Measurements from ENCODE around the gene RAD9A. TPM values are rescaled to one million over a fixed set of nuclear protein-coding genes. Genes with fewer than 3 reads are reported as not detected.

The RAD9A gene
- total RNA-seq, 1 donor from 2014 or later = 11.8 TPM

DNA sequence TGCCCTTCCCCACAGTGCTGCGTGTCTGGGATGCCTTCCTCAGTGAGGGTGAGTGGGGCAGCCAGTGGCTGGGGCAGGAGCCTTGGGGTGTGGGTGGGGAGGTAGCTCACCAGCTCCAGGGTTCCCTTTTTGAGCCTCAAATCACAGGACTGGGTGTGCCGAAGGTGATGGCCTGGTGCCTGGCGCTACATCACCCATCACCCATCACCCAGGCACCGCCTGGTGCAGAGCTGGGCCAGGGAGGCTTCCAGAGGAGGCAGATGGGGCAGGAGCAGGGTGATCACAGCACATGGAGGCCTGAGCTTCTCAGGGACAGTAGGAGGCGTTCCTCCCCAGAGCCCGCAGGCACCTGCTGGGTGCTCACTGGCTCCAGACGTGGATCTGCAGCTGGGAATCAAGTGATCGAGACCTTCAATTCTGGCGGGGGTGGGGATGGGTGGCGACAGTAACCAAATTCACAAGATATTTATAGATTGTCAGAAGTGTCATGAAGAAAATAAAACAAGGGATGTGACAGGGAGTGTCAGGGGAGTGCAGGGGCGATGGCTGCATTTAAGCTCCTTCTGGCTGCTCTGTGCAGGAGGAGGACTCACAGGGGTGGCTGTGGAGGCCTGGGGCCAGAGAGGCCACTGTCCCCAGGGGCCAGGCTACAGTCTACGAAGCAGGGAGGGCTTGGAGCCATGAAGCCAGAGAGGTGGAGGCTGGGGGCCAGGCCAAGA lies 15.3 kb downstream of the RAD9A start:
- no peak for FAIRE-seq
- DNase-seq (ENCODE audit: low spot score in 2 of 2) = peak; percentile 71 to 76

DNA sequence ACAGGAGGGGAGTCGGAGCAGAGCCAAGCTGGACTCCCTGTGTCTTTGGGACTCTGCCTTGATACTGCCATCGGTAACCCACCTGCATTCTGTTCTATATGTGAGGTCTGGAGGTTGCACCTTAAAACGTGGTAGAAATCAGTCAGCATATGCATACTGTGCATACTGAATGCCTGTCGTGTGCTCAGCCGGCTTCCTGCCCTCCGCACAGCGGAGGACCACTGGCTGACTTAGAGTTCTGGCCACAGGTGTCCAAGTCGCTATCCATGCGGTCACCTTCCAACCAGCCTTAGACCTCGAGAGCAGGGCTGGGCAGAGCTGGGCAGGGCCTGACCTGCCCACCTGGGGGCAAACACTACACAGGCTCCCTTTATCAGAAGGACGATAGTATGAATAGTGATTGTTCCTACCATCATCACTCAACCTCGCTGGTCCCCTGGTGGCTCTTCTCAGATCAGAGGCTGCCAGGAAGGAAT lies 15.9 kb downstream of the RAD9A start:
- DNase-seq (ENCODE audit: low spot score in 2 of 2) = no peak
- FAIRE-seq = no peak

DNA sequence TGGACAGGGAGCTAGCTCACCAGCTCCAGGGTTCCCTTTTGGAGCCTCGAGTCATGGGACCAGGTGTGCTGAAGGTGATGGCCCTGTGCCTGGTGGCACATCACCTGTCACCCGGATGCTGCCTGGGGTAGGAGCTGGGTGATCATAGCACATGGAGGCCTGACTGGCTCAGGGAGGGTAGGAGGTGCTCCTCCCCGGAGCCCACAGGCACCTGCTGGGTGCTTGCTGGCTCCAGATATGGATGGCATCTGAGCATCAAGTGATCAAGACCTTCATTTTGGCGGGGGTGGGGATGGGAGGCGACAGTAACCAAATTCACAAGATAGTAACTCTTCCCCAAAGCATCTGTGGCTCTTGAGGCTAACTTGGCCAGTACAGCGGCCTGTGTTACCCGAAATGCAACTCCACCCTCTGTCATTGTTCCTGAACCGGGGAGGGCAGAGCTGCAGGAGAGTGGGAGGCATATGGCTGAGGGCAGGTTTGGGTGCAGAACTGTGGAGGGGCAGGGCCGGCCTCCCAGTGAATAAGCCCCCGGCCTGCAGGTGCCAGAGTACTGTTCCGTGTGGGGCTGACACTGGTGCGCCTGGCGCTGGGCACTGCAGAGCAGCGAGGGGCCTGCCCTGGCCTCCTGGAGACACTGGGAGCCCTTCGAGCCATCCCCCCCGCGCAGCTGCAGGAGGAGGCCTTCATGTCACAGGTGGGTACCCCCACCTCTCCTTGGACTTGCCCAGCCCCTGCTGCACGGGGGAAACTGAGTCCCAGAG lies 16.8 kb downstream of the RAD9A start:
- DNase-seq (ENCODE audit: low spot score in 2 of 2) = no peak
- no peak for FAIRE-seq

DNA sequence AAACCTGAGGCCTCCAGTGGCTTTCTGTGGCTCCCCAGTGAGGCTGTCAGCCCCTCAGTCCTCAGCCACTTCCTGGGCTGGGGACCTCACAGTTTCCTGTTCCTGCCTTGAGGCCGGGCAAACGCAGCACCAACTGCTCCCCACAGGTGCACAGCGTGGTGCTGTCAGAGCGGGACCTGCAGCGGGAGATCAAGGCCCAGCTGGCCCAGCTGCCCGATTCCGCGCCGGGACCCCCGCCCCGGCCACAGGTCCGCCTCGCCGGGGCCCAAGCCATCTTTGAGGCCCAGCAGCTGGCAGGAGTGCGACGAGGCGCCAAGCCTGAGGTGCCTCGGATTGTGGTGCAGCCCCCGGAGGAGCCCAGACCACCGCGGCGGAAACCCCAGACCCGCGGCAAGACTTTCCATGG lies 17.5 kb downstream of the RAD9A start:
- no peak for DNase-seq (ENCODE audit: low spot score in 2 of 2)
- no peak for FAIRE-seq

DNA sequence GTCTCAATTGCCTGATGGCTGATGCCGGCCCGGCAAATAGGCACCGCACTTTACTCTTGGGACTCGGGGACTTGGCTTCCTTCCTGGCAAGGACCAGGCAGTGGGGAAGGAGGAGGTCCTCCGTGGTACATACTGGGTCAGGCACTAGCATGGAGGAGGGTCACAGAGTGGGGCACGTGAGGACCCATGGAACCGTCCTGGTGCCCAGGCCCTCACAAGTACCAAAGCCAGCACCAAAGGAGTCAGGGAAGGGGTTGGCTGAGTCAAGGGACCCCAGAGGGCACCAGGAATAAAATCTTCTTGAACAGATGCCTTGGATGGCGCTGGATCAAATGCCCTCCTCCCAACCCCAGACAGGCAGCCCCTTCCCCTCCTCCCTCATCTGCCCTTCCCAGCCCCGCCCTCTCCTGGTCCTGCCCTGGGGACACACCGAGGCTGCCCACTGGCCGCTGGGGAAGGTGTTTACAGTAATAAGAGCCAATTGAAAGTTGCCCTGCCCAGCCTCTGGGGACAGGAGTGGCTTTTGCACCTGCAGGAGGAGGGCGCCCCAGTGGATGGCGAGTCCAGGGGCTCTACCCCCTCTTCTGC lies 18.1 kb downstream of the RAD9A start:
- FAIRE-seq (no peak), DNase-seq (ENCODE audit: low spot score in 2 of 2) (no peak)

DNA sequence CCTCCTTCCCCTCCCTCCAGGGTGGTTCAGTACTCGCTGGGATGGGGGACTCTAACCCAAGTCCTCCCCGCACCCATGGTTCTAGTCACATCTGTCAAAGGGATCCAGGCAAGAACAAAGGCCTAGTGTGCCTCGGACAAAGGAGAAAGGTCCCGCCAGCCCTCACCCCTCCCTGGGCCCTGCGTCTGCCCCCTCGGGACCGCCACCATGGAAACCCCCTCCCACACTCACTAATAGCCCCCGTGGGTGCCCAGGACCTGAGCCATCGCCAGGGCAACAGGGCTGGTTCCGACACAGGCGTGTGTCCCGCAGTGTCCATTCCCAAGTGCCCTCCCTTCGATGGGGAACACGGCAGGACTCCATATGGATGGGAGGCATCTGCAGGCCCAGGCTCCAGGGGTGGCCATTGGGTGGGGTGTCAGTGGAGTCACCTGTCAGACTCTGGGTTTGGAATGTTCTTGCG lies 18.6 kb downstream of the RAD9A start:
- FAIRE-seq (no peak), DNase-seq (ENCODE audit: low spot score in 2 of 2) (peak; percentile 58 to 80)

DNA sequence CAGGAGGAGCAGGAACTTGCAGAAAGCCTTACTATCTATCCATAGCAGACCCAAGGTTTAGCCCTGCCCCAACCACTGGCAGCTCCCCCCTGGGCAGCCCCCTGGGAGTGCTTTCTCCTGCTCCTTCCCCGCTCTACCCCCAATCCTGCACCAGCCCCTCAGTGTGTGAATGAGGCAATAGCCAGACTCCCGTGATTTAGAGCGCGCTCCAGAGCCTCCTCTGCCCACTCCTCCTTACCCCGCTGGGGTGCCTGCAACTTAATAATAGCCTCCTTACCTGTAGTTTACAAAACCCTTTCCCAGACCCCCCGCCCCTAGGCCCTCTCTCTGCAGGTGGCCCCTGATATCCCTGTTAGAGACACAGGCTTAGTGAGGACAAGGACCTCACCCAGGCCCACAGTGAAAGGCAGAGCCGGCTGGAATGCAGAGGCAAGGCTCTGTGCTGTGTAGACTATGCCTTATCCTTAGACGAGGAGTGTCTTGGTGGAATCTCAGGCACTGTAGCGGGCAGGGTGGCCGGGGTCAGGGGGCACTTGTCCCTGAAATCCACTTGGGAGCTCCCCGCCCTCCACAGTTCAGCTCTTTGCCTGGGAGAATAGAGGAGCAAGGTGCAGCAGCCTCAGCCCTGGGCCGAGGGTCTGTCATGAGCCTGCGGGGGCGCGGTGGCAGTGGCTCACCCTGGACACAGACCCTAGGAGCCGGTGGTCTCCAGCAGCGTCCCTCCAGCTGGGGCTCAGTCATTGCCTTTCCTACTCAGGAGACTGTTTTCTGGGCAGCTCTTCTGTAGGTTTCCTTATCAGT lies 19.4 kb downstream of the RAD9A start:
- DNase-seq (ENCODE audit: low spot score in 2 of 2) = no peak
- no peak for FAIRE-seq

DNA sequence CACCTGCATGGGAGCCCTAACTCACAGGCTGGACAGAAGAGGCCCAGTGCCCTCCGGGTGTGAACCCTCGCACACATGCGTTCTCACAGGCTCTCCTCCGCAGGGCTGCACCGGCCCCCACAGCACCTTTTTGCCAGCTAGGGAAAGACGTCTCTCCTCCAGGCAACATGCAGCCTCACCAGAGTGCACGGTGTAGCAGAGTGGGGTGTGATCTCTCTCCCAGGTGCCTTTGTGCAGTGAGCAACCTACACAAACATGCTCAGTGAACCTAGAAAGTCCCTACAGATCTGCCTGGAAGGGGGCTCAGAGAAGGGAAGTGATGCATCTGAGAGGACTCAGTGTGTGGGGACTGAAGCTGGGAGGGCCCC lies 20.0 kb downstream of the RAD9A start:
- FAIRE-seq (no peak), DNase-seq (ENCODE audit: low spot score in 2 of 2) (no peak)

DNA sequence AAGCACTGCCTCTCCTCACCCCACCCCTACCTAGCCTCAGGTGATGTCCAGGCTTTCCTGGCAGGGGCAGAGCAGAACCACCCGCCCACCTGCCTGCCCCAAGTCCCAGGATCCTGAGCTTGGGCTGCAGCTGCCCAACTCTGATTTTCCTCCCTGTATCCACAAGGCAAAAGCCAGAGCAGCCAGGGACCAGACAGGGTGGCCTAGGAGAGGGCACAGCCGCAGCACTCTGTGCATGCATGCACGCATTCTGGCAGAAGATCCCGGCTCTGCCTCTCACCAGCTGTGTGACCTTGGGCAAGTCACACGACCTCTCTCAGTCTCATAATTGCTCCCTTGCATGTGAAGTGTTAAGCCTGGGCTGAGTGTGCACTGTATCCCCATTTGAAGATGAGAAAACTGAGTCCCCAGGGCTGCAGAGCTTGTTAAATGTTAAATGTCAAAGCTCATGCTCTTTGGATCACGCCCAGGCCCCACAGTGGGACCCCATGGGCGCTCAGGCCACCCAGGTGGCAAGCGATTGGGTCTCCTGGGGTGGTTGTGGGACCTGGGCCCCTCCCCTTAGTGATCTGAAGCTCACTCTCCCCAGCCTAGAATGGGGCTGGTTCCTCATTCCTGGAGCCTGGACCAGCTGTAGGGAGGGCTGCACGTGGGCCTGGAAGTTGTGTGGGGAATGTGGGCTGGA lies 20.9 kb downstream of the RAD9A start:
- FAIRE-seq (no peak), DNase-seq (ENCODE audit: low spot score in 2 of 2) (no peak)

DNA sequence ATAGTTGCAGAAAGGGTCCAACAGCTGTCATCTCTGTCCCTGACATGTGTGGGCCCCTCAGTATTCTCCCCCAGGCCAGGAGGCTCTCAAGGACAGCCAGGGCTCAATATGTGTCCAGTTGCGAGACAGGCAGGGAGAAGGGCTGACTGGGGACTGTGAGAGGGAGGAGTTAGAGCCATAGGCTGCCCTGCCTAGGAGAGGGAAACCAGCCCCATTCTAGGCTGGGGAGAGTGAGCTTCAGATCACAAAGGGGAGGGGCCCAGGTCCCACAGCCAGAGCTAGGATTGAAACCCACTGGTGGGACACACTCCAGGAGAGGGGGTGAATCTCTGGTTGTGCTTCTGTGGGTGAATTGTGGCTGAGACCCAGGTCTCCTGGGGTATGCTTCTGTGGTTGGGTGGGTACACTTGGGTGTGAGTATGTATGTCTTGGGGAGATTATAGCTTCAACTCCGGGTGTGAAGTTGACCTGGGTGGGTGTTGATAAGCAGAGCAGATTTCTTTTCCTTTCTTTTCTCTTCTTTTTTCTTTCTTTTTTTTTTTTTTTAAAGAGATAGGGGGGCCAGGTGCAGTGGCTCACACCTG lies 21.6 kb downstream of the RAD9A start:
- DNase-seq (ENCODE audit: low spot score in 2 of 2) = no peak
- no peak for FAIRE-seq

DNA sequence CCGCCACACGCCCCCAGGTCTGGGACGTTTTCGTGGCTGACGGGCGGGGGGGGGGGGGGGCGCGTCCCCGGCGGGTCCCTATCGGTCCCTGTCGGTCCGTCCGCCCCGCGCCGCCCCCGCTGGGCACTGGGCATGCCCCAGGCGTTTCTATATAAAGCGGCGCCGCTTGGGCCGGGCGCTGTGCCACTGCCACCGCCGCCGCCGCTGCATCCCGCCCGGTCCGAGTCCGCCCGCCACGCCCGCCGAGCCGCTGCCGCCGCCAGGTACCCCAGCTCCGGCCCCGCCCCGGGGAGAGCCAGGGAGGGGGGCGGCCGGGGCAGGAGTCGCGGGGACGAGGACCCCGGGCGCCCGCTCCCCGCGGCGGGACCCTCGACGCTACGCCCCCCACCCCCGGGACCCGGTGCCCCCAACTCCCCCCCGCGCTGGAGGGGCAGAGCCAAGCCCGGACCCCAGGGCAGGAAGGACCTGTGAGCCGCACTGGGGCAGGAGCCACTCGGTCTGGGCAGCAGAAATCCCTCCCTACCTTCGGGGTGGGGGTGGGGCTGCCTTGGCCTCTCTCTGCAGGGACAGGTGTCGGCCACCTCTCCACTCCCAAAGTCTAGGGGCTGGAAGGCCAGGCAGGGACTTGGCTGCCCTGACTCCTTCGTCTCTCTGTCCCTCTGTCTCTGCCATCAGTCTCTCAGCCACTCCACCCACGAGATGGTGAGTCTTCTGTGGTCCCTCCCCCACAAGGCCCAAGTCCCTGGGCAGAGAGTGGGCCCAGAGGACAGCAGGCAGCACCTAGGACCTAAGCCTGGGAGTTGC lies 23.9 kb downstream of the RAD9A start, which contains the start of gene CARNS1:
Gene CARNS1, plus strand, starts transcription at position 178 of the 804 bp plus-strand sequence. Its CDS starts 522 bp downstream, at position 700.
- peak; percentile 64 to 77 for DNase-seq (ENCODE audit: low spot score in 2 of 2)

DNA sequence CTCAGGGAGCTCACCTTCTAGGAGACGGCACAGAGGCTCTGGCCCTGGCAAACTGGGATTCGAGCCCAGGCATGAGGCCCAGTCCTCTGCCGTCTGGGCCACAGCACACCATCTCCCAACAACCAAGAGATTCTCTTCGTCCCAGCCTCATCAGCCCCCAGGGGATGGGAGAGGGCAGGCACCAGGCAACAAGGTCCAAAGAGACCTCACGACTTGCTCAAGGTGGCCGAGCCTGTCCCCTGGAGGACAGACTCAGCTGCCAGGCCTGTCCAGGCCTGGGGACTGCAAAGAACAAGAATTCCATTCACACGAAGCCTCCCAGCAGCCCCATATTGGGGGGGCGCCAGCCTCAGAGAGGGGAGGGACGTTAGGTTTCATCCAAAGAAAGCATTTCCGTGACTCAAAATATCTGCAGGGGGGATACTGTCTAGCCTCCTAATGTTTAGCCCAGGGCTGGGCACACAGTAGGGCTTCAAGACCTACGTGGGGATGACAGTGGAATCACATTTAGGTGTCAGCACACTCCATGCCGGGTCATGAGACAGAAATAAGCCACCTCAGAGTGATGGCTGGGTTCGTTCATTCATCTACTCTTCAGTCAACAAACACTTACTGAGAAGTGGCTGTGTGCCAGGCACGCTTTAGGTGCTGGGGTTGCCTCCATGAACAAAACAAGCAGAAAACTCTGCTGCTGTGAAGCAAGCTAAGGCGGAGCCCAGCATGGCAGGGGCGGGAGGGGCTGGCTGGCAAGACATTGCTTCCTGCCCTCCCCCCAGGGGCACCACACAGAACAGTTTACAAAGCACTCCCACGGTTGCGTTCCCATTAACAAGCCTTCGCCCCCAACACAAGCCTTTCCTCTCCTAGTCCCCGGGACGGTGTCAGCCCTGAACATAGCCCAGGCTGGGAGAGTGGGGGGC lies 24.9 kb downstream of the RAD9A start:
- DNase-seq (ENCODE audit: low spot score in 2 of 2) (no peak), FAIRE-seq (no peak)

More for the DNA sequence above, 23.9 kb downstream of the RAD9A start, which contains the start of gene CARNS1:
- FAIRE-seq = no peak

DNA sequence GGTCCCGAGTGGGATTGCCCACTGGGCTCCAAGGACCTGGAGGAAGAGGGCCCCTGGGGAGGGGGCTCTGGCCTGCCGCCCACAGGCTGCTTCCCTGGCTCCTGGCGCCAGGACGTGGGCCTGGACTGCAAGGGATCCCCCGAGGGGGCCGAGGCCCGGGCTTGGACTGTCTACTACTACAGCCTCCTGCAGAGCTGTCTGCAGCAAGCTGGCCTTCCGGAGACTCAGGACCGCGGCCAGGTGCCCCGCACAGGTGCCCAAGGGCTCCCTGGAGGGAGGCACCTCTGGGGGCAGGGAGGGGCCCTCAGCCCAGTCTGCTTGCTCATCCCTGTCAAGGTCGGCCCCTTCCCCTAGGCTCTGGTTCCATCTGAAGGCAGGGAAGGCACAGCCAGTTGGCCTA lies 25.6 kb downstream of the RAD9A start:
- DNase-seq (ENCODE audit: low spot score in 2 of 2) = no peak
- no peak for FAIRE-seq

DNA sequence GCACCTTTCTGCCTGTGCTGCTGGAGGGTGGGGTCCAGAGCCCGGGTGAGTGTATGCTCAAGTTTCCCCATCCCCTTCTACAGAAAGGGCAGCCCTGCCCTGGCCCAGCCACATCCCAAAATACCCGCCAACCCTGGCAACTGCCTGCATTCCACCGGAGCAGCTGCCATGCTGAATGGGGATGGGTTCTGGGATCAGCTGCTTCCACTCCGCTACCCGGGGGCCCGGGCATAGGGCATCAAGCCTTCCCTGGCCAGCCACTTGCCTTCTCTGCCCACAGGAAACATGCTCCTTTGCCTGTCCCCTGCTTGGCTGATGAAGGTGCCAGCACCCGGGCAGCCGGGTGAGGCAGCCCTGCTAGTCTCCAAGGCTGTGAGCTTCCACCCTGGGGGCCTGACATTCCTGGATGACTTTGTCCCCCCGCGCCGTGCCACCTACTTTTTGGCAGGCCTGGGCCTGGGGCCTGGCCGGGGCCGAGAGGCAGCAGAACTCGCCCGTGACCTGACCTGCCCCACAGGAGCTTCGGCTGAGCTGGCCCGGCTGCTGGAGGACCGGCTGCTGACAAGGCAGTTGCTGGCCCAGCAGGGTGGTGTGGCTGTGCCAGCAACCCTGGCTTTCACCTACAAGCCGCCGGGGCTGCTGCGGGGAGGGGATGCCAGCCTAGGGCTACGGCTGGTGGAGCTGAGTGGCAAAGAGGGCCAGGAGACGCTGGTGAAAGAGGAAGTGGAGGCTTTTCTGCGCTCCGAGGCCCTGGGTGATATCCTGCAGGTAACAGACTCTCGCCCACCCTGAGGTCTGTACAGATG lies 26.9 kb downstream of the RAD9A start:
- FAIRE-seq (no peak), DNase-seq (ENCODE audit: low spot score in 2 of 2) (no peak)

DNA sequence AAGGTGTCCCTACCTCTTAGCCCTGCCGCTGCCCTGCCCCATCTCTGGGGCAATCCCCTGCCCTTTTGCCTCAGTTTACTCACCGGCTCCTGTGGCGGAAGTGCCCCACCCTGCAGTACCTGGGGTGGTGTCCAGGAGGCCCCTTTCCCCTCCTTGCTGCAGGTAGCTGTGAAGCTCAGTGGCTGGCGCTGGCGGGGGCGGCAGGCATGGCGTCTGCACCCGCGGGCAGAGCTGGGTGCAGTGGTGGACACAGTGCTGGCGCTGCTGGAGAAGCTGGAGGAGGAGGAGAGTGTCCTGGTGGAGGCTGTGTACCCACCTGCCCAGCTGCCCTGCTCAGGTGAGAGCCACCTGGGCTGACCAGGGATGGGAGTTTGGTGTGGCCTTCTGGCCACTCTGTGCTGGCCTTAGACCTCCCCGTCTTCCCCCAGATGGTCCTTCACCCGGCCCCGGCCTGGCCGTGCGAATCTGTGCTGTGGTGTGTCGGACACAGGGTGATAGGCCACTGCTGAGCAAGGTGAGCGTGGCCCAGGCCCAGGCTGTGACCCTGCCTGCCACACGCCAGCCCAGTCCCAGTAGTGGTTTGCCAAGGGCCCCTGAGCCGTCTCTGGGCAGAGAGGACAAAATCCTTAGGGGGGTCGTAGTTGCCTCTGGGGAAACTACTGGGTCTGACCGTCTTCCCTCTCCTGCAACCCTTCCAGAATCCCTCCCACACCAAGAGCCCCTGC lies 27.7 kb downstream of the RAD9A start:
- no peak for FAIRE-seq
- no peak for DNase-seq (ENCODE audit: low spot score in 2 of 2)

DNA sequence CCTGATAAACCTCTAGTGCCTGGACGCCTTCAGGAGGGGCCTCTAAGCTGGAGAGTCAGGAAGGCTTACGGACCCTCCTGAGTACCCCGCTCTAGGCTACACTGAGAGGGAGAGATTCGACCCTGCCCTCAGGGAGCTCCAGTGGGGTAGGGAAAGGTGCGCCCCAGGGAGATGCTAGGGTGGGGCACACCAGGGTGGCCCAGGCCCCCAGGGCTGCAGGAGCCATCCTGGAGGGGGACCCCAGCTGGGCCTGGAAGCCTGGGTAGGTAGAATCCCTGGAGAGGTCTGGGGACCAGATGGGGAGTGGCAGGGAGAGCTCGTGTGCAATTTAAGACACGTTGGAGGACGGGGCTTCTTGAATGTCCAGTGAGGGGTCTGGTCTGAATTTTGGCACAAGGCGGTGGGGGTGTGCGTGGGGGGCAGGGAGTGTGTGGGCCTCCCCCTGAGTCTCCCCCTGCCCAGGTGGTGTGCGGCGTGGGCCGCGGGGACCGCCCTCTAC lies 28.4 kb downstream of the RAD9A start:
- FAIRE-seq (no peak), DNase-seq (ENCODE audit: low spot score in 2 of 2) (no peak)

Measured in frontal cortex (tissue), 4 donors.